Heart left ventricle (tissue), 16 donors: Measurements from ENCODE around the gene CDC20B. TPM values are rescaled to one million over a fixed set of nuclear protein-coding genes. Genes with fewer than 3 reads are reported as not detected.

Experiments
- ATAC-seq, 4 donors: fragments of 200-7000 bp; cut with Tn5 transposase; one replicate each; pipeline ENCODE4 v1.9.1; 2020 to 2022; ENCODE audit warnings: moderate library complexity in 4 of 4, mild to moderate bottlenecking in 3 of 4, moderate number of reproducible peaks in 1 of 4
- DNase-seq, 5 donors: peaks; one replicate each; pipeline ENCODE4 v3.0.0-alpha.2; 2020
- H3K27ac ChIP-seq, 12 donors: fragments of 200-600 bp; sonication (generic) in 4 of 12; one replicate each; pipeline versions ENCODE4 v1.5.0 to v1.8.0; 2016 to 2022; ENCODE audit warnings: mild to moderate bottlenecking in 2 of 12
- H3K27me3 ChIP-seq, 9 donors: fragments of 200-600 bp; sonication (generic) in 2 of 9; one replicate each; pipeline versions ENCODE4 v1.5.1 to v1.8.0; 2016 to 2022; ENCODE audit warnings: mild to moderate bottlenecking in 3 of 9
- H3K36me3 ChIP-seq, 9 donors: fragments of 200-600 bp; sonication (generic) in 2 of 9; one replicate each; pipeline versions ENCODE4 v1.5.0 to v1.8.0; 2018 to 2022; ENCODE audit warnings: mild to moderate bottlenecking in 2 of 9
- H3K4me1 ChIP-seq, 12 donors: fragments of 200-600 bp; sonication (generic) in 4 of 12; one replicate each; pipeline versions ENCODE4 v1.5.0 to v1.8.0; 2016 to 2022; ENCODE audit warnings: mild to moderate bottlenecking in 3 of 12
- H3K4me3 ChIP-seq, 12 donors: fragments of 200-600 bp; sonication (generic) in 4 of 12; one replicate each; pipeline versions ENCODE4 v1.5.0 to v1.8.0; 2017 to 2022; ENCODE audit warnings: mild to moderate bottlenecking in 9 of 12, moderate library complexity in 4 of 12
- H3K9me3 ChIP-seq, 12 donors: fragments of 200-600 bp; sonication (generic) in 4 of 12; one replicate each; pipeline versions ENCODE4 v1.5.0 to v1.8.0; 2016 to 2022; ENCODE audit warnings: mild to moderate bottlenecking in 1 of 12
- POLR2A ChIP-seq, 2 donors: fragments of 450-650 bp; IDR thresholded peaks; one replicate each; pipeline ENCODE4 v1.6.1; 2017; ENCODE audit warnings: antibody characterized with exemption in 2 of 2, mild to moderate bottlenecking in 2 of 2, moderate library complexity in 2 of 2
- WGBS, 4 donors: extraction: QIAGEN DNeasy Blood & Tissue Kit in 2 of 4; methylation state at CpG; one replicate each; pipeline versions ENCODE4 v1.1.5 to v1.1.7; 2013 to 2018; 5-methylcytosine and 5-hydroxymethylcytosine counted together
- intact Hi-C, 10 donors: fragments of 100-400 bp; cut with DNase I; formaldehyde crosslinking; loops; one replicate each; pipeline versions ENCODE4 v1.11.1 to v1.14.2; 2022
- long read RNA-seq, 3 donors: library from polyadenylated mRNA; unstranded; transcript quantifications; one replicate each; pipeline ENCODE4 v2.0.0, GENCODE V29; 2020 to 2021
- polyA plus RNA-seq, 2 donors: library from polyadenylated mRNA; stranded (reverse); fragments of 200-250 nt; gene quantifications; one replicate each; pipeline ENCODE4 v1.2.3, GENCODE V29; 2013
- total RNA-seq, 9 donors: library from RNA; depleted of rRNA in 2 of 9; stranded (reverse); fragments of >200 nt in 2 of 9; fragmentation: NEBNext Ultra II Directional in 3 of 9; extraction: Animal tissue kit (Norgen Biotek cat#: 25700) in 3 of 9; gene quantifications; one replicate each; pipeline versions ENCODE4 v1.1.0 to v1.2.4, GENCODE V29; 2016 to 2023
- TF ChIP-seq, protein P1 (sequence below), 12 donors: fragments of 200-600 bp; sonication (generic) in 4 of 12; IDR thresholded peaks; one replicate each; pipeline versions ENCODE4 v1.5.0 to v1.8.0; 2018 to 2022; ENCODE audit warnings: antibody characterized with exemption in 12 of 12, mild to moderate bottlenecking in 5 of 12
- donor health status: ischemic (EF 13 %, LVEDD 7.1; RV severe dilation, severe dysfunction).
- donor health status: healthy with polysubstance abuse.
- donor health status: DM: no; HTN: yes; CAD: no.
- donor health status: DM: no; HTN: no; CAD: no.
- donor health status: ischemic (EF 25% LVEDD 6.9; RV normal size, moderate dysfunction).
- donor health status: ischemic (EF 25% LVEDD 5.7; RV mildly dilated, moderate dysfunction).
- donor health status: healthy.
- donor health status: DM: yes; HTN: yes; CAD: no.
- donor health status: ischemic (EF 35%, LVEDD 5.7; RV mildly dilated, moderate dysfunction).
- donor health status: nonischemic (EF 11% LVEDD 7.7; RV severe dilation, severe dysfunction).
- donor health status: DM: yes; HTN: yes; CAD: no.
- donor health status: PGD.
- donor health status: ischemic (EF 29% LVEDD 5.4; RV normal size, mild dysfunction).
- donor health status: nonischemic (EF 23%, LVEDD 6.1; RV moderate dilation, normal function).

Gene CDC20B, protein sequence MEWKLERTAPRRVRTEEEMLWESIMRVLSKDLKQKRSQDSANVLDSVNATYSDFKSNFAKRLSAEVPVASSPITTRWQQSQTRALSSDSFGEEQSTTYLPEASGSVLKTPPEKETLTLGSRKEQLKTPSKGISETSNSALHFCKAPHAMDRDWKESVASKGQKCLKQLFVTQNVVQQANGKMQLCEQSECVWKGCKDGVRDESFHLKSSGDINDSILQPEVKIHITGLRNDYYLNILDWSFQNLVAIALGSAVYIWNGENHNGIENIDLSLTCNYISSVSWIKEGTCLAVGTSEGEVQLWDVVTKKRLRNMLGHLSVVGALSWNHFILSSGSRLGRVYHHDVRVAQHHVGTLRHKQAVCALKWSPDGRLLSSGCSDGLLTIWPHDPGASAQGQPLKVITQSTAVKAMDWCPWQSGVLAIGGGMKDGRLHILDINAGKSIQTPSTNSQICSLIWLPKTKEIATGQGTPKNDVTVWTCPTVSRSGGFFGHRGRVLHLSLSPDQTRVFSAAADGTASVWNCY
- total RNA-seq (not detected), polyA plus RNA-seq (not detected)
- long read RNA-seq, donor 1: 0 reads
- long read RNA-seq, donor 2: 0 reads
- long read RNA-seq, donor 3: 0 reads

DNA sequence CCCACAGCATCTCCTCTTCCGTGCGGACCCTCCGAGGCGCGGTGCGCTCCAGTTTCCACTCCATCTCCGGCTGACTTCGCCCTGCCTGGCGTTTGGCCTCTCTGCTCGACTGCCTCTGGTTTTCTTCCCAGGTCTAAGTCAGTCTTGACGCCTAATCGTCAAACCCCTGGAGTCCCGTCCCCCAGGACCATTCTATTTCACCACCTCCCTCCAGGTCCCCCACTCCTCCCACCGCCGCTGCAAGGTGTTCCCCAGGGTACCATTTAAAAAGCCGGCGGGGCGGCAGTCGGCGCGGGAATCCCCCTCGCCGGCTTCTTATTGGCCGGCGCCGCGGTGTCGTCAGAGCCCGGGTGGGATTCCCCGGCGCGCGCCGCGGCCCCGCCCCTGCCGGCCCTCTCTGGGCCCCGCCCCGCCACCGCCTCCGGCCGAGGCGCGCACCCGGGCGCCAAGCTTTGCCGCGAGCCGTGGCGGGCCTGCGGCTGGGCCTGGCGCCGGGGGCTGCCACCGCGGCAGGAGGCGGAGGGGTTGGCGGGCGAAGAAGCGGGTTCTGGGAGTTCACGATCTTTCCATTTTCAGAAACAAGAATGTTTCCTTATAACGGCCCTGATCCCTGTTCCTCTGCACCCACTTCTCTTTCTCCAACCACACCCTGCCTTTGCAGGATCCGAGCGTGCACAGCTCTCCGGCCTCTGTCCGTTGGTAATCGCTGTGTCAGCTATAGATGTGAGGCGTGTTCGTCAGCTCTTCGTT lies at the start of gene CDC20B:
Gene CDC20B, minus strand, starts transcription at position 241 of the 750 bp plus-strand sequence. Its CDS starts 177 bp downstream, at position 64.
- Histone ChIP-seq H3K9me3 (no peaks in the 10 kb centered on the region), H3K27me3 (peaks cover 26 to 74% (median 51%) of the 10 kb centered on the region in 9 donors), H3K36me3 (no peaks in the 10 kb centered on the region), H3K4me1 (peaks cover 5 to 32% (median 24%) of the 10 kb centered on the region in 12 donors), H3K4me3 (peak within 1 kb of the TSS; percentile 29 to 63 (median 50)), H3K27ac (no peak within 1 kb of the TSS)
- intact Hi-C loops: loop anchor here in 6 of 10 donors (2.0 to 10.0 kb wide), 6 partner anchors 52 to 522 kb away; partner anchors contain the start of genes CCNO (in 3 of the 6), DHX29 (in 1 of the 6), MCIDAS (in 1 of the 6) and MTREX (in 1 of the 6)
- DNase-seq (peak; percentile 64 to 83 (median 72)), ATAC-seq (peak; percentile 53 to 97 (median 93))
- TF ChIP-seq, protein P1, sequence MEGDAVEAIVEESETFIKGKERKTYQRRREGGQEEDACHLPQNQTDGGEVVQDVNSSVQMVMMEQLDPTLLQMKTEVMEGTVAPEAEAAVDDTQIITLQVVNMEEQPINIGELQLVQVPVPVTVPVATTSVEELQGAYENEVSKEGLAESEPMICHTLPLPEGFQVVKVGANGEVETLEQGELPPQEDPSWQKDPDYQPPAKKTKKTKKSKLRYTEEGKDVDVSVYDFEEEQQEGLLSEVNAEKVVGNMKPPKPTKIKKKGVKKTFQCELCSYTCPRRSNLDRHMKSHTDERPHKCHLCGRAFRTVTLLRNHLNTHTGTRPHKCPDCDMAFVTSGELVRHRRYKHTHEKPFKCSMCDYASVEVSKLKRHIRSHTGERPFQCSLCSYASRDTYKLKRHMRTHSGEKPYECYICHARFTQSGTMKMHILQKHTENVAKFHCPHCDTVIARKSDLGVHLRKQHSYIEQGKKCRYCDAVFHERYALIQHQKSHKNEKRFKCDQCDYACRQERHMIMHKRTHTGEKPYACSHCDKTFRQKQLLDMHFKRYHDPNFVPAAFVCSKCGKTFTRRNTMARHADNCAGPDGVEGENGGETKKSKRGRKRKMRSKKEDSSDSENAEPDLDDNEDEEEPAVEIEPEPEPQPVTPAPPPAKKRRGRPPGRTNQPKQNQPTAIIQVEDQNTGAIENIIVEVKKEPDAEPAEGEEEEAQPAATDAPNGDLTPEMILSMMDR (IDR thresholded peaks at IDR 0.05): no peak
- no peak for TF ChIP-seq POLR2A (IDR thresholded peaks at IDR 0.05)
- 0 to 1% (median 1%) methylated on average over 38 to 69 of the region's 69 CpGs for WGBS, 4 donors

DNA sequence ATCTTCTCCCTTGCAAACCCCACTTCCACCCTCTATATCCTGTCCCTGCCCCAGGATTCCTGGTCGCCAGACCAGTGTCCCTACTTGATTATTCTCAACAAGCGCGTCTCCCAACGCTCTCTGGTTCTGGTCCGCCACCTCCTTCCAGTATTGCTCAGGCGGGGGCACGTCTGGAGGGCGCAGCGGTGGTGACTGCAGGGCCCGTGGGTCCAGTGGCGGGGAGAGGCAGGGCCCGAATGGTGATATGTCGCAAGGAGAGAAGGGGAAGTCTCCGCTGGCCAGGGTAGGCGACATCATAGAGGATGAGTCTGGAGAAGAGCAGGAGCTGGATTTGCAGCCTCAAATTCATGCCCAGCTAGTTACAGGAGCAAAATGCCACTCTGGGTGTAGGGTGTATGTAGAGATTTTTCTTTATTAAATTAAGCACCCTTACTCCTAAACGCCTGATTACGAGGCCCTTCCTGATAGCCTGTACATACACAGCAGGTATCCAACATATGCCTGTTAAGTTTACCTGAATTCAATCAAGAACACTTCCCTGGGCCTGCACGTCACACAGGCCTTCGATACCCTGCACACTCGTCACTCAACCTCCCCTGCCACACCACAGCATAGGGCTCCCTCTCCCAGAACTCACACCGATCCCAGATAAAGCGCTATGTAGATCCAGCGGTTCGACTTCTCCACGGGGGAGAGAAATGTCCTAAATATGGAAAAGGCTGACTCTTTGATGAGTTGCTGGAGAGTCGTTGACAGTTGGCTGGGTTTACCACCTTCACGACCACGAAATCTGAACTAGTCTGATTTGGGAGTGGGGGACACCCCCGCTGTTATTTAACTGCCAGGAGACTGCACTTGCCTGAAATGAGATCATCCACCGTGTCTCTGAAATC lies 49.4 kb upstream of the CDC20B start:
- Histone ChIP-seq H3K27ac (no peak overlapping the region), H3K4me1 (peaks cover 0 to 35% (median 13%) of the 10 kb centered on the region in 12 donors), H3K9me3 (no peaks in the 10 kb centered on the region), H3K27me3 (peaks cover 58 to 100% (median 90%) of the 10 kb centered on the region in 9 donors), H3K36me3 (no peaks in the 10 kb centered on the region), H3K4me3 (no peak overlapping the region)
- no peak for TF ChIP-seq POLR2A (IDR thresholded peaks at IDR 0.05)
- TF ChIP-seq, protein P1 (IDR thresholded peaks at IDR 0.05): no peak
- 13 to 23% (median 19%) methylated on average over 27 to 30 of the region's 30 CpGs for WGBS, 4 donors
- no peak for DNase-seq
- intact Hi-C loops: loop anchor here in 1 of 10 donors (10.0 kb wide), 1 partner anchor 48 kb away; the partner anchor contains the start of gene CDC20B
- no peak for ATAC-seq

DNA sequence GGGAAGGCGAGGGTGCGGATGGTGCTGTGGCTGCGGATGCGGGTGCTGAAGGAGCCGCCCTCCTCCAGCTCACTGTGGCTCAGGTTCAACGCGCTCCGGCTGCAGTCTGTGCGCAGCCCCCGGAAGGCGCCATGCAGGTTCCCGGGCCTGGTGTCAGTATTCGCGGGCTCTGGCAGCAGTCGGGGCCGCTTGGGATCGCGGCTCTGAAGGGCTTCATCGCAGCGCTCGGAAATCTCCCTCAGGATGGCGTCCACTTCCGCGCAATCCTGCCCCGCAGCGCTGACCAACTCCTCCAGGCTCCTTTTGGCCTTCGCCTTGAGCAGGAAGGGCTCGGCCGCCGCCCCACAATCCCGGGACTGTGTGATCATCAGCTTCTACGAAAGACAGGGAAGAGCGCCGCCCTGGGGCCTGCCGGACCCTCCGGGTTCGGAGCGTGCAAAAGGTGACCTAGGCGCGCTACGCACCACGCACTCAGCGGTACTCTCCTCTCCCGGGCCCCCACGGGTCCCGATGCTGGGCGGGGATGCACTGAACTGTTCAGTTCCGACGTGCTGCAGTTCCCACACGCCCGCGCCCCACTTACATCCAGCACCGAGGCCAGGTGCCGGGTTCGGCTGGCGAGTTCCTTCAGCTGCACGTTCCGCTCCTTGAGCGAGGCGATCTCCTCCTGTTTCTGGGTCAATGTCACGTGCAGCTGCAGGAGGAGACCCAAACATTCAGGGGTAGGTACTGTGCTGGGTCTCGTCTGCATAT lies 47.6 kb upstream of the CDC20B start:
- ATAC-seq (peak in 3 of 4 donors; percentile 49 to 59 (median 52)), DNase-seq (peak in 1 of 5 donors; percentile 63)
- H3K27me3 ChIP-seq: peaks cover 47 to 97% (median 72%) of the 10 kb centered on the region in 9 donors
- no peak for TF ChIP-seq POLR2A (IDR thresholded peaks at IDR 0.05)
- TF ChIP-seq, protein P1 (IDR thresholded peaks at IDR 0.05): no peak
- no peaks in the 10 kb centered on the region for H3K36me3 ChIP-seq
- H3K4me1 ChIP-seq: peaks cover 0 to 22% (median 8%) of the 10 kb centered on the region in 12 donors
- peak overlapping the region in 10 of 12 donors; percentile 1 to 49 (median 32) for H3K4me3 ChIP-seq
- 2 to 7% (median 3%) methylated on average over 19 to 62 of the region's 62 CpGs for WGBS, 4 donors
- H3K9me3 ChIP-seq: no peaks in the 10 kb centered on the region
- no peak overlapping the region for H3K27ac ChIP-seq
- intact Hi-C loops: loop anchor here in 1 of 10 donors (10.0 kb wide), 1 partner anchor 46 kb away; the partner anchor contains the start of gene CDC20B
